Vagina (tissue), 2 donors: ENCODE results near the gene MYO7B. TPM values are rescaled to one million over a fixed set of nuclear protein-coding genes. Genes with fewer than 3 reads are reported as not detected.

ENCODE experiments used
- DNase-seq, 2 donors: peaks; one replicate each; pipeline ENCODE4 v3.0.0-alpha.2; 2017; ENCODE audit errors: extremely low spot score in 2 of 2
- H3K27ac ChIP-seq: fragments of 200-600 bp; sonication (generic); one replicate; pipeline ENCODE4 v1.5.1; 2019
- H3K27me3 ChIP-seq: fragments of 200-600 bp; sonication (generic); one replicate; pipeline ENCODE4 v1.5.1; 2019
- H3K36me3 ChIP-seq, 2 donors: fragments of 200-600 bp; sonication (generic); one replicate each; pipeline ENCODE4 v1.5.1; 2017 to 2019
- H3K4me1 ChIP-seq: fragments of 200-600 bp; sonication (generic); one replicate; pipeline ENCODE4 v1.5.1; 2019
- H3K4me3 ChIP-seq, 2 donors: fragments of 200-600 bp; sonication (generic); 1 replicate in 1 of 2; 2 replicates in 1 of 2; pipeline ENCODE4 v1.5.1; 2016 to 2019
- H3K9me3 ChIP-seq: fragments of 200-600 bp; sonication (generic); one replicate; pipeline ENCODE4 v1.5.1; 2019
- POLR2A ChIP-seq, 2 donors: fragments of 450-650 bp; IDR thresholded peaks; one replicate each; pipeline ENCODE4 v1.6.1; 2017; ENCODE audit warnings: antibody characterized with exemption in 2 of 2, mild to moderate bottlenecking in 2 of 2, moderate library complexity in 2 of 2
- POLR2AphosphoS5 ChIP-seq, 2 donors: sonication (generic); formaldehyde crosslinking; IDR thresholded peaks; one replicate each; pipeline ENCODE4 v1.9.0; 2017; ENCODE audit warnings: antibody characterized with exemption in 2 of 2, mild to moderate bottlenecking in 2 of 2, low read depth in 1 of 2; ENCODE audit not compliant: insufficient read depth in 1 of 2
- intact Hi-C: fragments of 100-400 bp; cut with DNase I; formaldehyde crosslinking; loops from one replicate; pipeline ENCODE4 v1.15.1; 2023
- total RNA-seq: library from RNA; depleted of rRNA; stranded (reverse); fragments of >200 nt; gene quantifications from one replicate; pipeline ENCODE4 v1.2.3, GENCODE V29; 2016
- TF ChIP-seq, protein P1 (sequence below), 3 experiments: fragments of 450-650 bp in 2 of 3; fragments of 200-600 bp in 1 of 3; sonication (generic) in 1 of 3; IDR thresholded peaks; one replicate each; pipeline ENCODE4 v1.5.1; 2017 to 2019; ENCODE audit warnings: antibody characterized with exemption in 3 of 3, mild to moderate bottlenecking in 2 of 3, moderate library complexity in 2 of 3

The MYO7B gene
- total RNA-seq, 1 donor from 2014 or later, result not detected

DNA sequence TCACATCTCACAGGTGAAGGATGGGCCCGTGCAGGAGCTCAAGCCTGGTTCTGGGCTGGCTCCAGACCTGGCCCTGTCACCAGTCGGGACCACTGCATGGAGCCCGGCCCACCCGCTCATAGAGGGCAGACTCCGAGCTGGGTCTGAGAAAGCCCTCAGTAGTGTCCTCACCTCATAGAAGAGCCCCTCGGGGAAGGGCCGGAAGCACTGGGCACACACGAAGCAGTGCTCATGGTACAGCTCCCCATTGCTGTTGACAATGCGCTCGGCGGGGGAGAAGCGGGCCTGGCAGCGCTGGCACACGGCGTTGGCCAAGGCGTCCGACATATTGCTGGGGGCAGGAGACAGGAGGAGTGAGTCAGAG is 121.7 kb downstream of the MYO7B start:
- DNase-seq, result no peak
- no peak overlapping the region for H3K4me3 ChIP-seq
- H3K27me3 ChIP-seq, result no peaks in the 10 kb centered on the region
- intact Hi-C loops, result no loop called here
- H3K27ac ChIP-seq, result peak overlapping the region; percentile 26
- no peaks in the 10 kb centered on the region for H3K36me3 ChIP-seq
- peaks cover 44% of the 10 kb centered on the region for H3K4me1 ChIP-seq
- H3K9me3 ChIP-seq, result no peaks in the 10 kb centered on the region
- TF ChIP-seq, protein P1, sequence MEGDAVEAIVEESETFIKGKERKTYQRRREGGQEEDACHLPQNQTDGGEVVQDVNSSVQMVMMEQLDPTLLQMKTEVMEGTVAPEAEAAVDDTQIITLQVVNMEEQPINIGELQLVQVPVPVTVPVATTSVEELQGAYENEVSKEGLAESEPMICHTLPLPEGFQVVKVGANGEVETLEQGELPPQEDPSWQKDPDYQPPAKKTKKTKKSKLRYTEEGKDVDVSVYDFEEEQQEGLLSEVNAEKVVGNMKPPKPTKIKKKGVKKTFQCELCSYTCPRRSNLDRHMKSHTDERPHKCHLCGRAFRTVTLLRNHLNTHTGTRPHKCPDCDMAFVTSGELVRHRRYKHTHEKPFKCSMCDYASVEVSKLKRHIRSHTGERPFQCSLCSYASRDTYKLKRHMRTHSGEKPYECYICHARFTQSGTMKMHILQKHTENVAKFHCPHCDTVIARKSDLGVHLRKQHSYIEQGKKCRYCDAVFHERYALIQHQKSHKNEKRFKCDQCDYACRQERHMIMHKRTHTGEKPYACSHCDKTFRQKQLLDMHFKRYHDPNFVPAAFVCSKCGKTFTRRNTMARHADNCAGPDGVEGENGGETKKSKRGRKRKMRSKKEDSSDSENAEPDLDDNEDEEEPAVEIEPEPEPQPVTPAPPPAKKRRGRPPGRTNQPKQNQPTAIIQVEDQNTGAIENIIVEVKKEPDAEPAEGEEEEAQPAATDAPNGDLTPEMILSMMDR (IDR thresholded peaks at IDR 0.05), result no peak
- TF ChIP-seq POLR2A (IDR thresholded peaks at IDR 0.05) (no peak), POLR2AphosphoS5 (IDR thresholded peaks at IDR 0.05; ENCODE audit: insufficient read depth in 1 of 2, low read depth in 1 of 2) (no peak)

DNA sequence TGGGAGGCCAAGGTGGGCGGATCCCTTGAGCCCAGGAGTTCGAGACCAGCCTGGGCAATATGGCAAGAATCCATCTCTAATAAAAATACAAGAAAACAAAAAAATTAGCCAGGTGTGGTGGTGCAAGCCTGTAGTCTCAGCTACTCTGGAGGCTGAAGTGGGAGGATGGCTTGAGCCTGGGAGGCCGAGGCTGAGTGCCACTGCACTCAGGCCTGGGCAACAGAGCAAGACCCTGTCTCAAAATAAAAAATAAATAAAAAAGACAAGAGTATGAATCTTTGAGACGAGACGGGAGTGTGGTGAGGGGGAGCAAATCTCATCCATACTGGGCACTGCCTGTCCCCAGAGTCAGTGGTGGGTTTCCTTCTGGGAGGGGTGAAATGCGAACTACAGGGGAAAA is 122.7 kb downstream of the MYO7B start:
- DNase-seq, result no peak
- no peak overlapping the region for H3K4me3 ChIP-seq
- TF ChIP-seq POLR2AphosphoS5 (IDR thresholded peaks at IDR 0.05; ENCODE audit: insufficient read depth in 1 of 2, low read depth in 1 of 2) (no peak), POLR2A (IDR thresholded peaks at IDR 0.05) (no peak)
- TF ChIP-seq, protein P1 (IDR thresholded peaks at IDR 0.05), result no peak
- no peaks in the 10 kb centered on the region for H3K9me3 ChIP-seq
- intact Hi-C loops, result no loop called here
- H3K4me1 ChIP-seq, result peaks cover 50% of the 10 kb centered on the region
- H3K27ac ChIP-seq, result no peak overlapping the region
- H3K27me3 ChIP-seq, result no peaks in the 10 kb centered on the region
- H3K36me3 ChIP-seq, result no peaks in the 10 kb centered on the region

DNA sequence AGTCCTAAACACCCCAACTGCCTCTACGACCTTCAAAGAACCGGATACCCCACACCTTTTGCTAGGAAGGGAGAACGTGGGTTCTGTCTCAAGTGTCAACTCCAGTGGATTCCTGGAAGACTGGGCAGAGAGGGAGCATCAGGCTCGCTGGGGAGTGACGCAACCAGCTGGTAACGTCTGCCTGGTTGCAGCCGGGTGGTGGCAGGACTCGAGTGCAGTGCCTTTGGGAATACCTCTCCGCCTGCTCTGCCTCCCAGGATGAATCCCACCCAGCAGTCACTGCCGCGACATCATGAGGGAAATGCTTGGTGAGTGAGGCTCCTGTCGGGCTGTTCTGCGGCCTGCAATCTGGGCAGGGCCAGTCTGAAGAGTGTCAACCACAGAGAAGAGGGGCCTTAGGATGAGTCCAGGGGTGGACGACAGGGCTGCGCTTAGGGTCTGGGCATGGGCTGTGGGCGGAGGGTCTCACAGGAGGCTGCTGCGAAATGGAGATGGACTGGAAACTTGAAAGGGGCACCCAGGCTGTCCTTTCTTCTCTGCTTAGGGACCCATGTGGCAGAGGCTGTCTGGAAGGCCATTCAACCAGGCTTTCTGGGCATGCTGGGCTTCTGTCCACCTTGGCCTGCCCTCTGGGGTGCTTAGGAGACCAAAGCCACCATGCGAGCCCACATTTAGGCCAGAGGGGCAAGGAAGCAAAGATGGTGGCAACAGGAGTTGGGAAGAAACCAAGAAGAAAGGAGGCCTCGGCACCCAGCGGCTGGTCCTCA is 123.3 kb downstream of the MYO7B start:
- no peak overlapping the region for H3K4me3 ChIP-seq
- intact Hi-C loops, result no loop called here
- TF ChIP-seq, protein P1 (IDR thresholded peaks at IDR 0.05), result no peak
- no peak for TF ChIP-seq POLR2AphosphoS5 (IDR thresholded peaks at IDR 0.05; ENCODE audit: insufficient read depth in 1 of 2, low read depth in 1 of 2)
- TF ChIP-seq POLR2A (IDR thresholded peaks at IDR 0.05), result no peak
- no peaks in the 10 kb centered on the region for H3K36me3 ChIP-seq
- H3K27me3 ChIP-seq, result no peaks in the 10 kb centered on the region
- peaks cover 57% of the 10 kb centered on the region for H3K4me1 ChIP-seq
- no peak overlapping the region for H3K27ac ChIP-seq
- no peaks in the 10 kb centered on the region for H3K9me3 ChIP-seq
- no peak for DNase-seq

DNA sequence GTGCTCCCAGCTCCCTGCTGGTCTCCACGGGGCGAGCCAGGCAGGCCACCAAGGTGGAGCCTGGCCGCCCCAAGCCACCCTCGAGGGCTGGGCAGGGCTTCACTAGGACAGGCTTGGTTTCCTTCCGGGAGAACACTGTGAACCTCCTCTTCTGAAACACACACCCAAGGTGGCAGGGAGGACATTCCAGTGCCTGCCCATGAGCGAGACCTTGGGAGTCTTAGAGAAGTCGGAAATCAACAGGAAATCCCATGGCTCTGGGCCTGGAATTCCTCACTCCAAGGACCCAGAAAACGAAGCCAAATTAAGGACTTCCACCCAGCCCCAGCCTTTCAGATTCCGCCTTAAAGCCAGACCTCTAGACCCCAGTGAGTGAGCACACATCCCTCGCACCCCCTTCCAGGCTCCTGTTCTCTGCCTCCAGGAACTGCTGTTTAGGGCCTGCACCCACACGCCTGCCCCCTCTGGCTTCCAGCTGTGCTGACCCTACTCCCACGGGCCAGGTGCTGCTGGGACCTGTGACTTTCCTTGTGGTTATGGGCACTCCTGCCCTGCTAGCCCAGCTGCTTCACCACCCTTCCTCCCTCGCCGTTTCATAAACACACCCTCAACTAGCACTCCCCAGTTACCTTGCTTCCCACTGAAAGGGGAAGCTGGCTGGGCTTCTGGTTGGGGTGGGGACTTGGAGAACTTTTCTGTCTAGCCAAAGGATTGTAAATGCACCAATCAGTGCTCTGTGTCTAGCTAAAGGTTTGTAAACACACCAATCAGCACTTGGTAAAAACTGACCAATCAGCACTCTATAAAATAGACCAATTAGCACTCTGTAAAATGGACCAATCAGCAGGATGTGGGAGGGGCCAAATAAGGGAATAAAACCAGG is 124.2 kb downstream of the MYO7B start:
- no peaks in the 10 kb centered on the region for H3K9me3 ChIP-seq
- no peaks in the 10 kb centered on the region for H3K27me3 ChIP-seq
- H3K4me1 ChIP-seq, result peaks cover 62% of the 10 kb centered on the region
- H3K36me3 ChIP-seq, result no peaks in the 10 kb centered on the region
- DNase-seq, result no peak
- intact Hi-C loops, result no loop called here
- H3K4me3 ChIP-seq, result no peak overlapping the region
- no peak overlapping the region for H3K27ac ChIP-seq
- TF ChIP-seq, protein P1 (IDR thresholded peaks at IDR 0.05), result no peak
- TF ChIP-seq POLR2AphosphoS5 (IDR thresholded peaks at IDR 0.05; ENCODE audit: insufficient read depth in 1 of 2, low read depth in 1 of 2), result peak in 1 of 2 donors; percentile 43
- no peak for TF ChIP-seq POLR2A (IDR thresholded peaks at IDR 0.05)

DNA sequence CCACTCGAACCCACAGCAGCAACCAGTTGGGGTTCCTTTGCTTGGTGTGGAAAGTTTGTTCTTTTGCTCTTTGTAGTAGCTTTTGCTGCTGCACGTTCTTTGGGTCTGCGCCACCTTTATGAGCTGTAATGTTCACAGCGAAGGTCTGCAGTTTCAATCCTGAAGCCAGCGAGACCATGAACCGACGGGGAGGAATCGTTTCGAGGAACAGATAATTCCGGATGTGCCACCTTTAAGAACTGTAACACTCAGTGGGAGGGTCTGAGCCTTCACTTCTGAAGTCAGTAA is 124.8 kb downstream of the MYO7B start:
- no peak for DNase-seq
- peaks cover 68% of the 10 kb centered on the region for H3K4me1 ChIP-seq
- no peak for TF ChIP-seq POLR2AphosphoS5 (IDR thresholded peaks at IDR 0.05; ENCODE audit: insufficient read depth in 1 of 2, low read depth in 1 of 2)
- no peak for TF ChIP-seq POLR2A (IDR thresholded peaks at IDR 0.05)
- TF ChIP-seq, protein P1 (IDR thresholded peaks at IDR 0.05), result no peak
- H3K27me3 ChIP-seq, result no peaks in the 10 kb centered on the region
- H3K4me3 ChIP-seq, result no peak overlapping the region
- H3K9me3 ChIP-seq, result no peaks in the 10 kb centered on the region
- H3K27ac ChIP-seq, result no peak overlapping the region
- intact Hi-C loops, result no loop called here
- no peaks in the 10 kb centered on the region for H3K36me3 ChIP-seq
